ENCODE results near the gene ZNF76. TPM values are rescaled to one million over a fixed set of nuclear protein-coding genes. Genes with fewer than 3 reads are reported as not detected.
A peak's percentile ranks its signal among the peaks of the same experiment; 100 is the strongest.

Gene ZNF76
- total and polyA plus RNA-seq, 9 of the 15 experiments (the other 6 are each of a cell fraction or from before 2014, with no cell fraction given): 1.2 to 17.8 (median 10.7) TPM

- peak; percentile 26 for TF ChIP-seq SP2 (IDR thresholded peaks at IDR 0.05; ENCODE audit: extremely low read depth, low read depth, low read length, poor library complexity, severe bottlenecking)
- TF ChIP-seq GTF2E2 (tag; IDR thresholded peaks at IDR 0.05): no peak
- no peak for TF ChIP-seq ZNF184 (CRISPR knock-in tag; IDR thresholded peaks at IDR 0.05)
- peak; percentile 75 for TF ChIP-seq CXXC5 (CRISPR knock-in tag; IDR thresholded peaks at IDR 0.05)
- TF ChIP-seq BRD9 (IDR thresholded peaks at IDR 0.05; ENCODE audit: low read depth, partially characterized antibody): peak; percentile 60
- peak; percentile 99 for TF ChIP-seq DEAF1 (CRISPR knock-in tag; IDR thresholded peaks at IDR 0.05)
- TF ChIP-seq MCM7 (IDR thresholded peaks at IDR 0.05): no peak
- no peak for TF ChIP-seq ZNF354B (CRISPR knock-in tag; IDR thresholded peaks at IDR 0.05)
- TF ChIP-seq ZNF146 (CRISPR knock-in tag; IDR thresholded peaks at IDR 0.05; ENCODE audit: unreplicated experiment): no peak
- peak; percentile 97 to 99 (median 99) for TF ChIP-seq CTCF (IDR thresholded peaks at IDR 0.05 in 2 of 3, conservative IDR thresholded peaks at IDR 0.05 in 1 of 3; ENCODE audit: insufficient read depth in 2 of 3, low read depth in 1 of 3, low read length in 3 of 3)
- no peak for TF ChIP-seq TARDBP (IDR thresholded peaks at IDR 0.05)
- no peak for TF ChIP-seq SFPQ (IDR thresholded peaks at IDR 0.05; ENCODE audit: low read depth, low read length)
- TF ChIP-seq IRF2 (CRISPR knock-in tag; IDR thresholded peaks at IDR 0.05): no peak
- no peak for TF ChIP-seq PBX2 (CRISPR knock-in tag; IDR thresholded peaks at IDR 0.05; ENCODE audit: low read depth)
- TF ChIP-seq PBX2 (tag; conservative IDR thresholded peaks at IDR 0.05; ENCODE audit: low read depth): no peak
- TF ChIP-seq ZBTB17 (CRISPR knock-in tag; IDR thresholded peaks at IDR 0.05): peak; percentile 48; the same call in 1 of the 2 replicates
- no peak for TF ChIP-seq DMBX1 (CRISPR knock-in tag; IDR thresholded peaks at IDR 0.05; ENCODE audit: borderline replicate concordance)
- no peak for TF ChIP-seq HIVEP1 (CRISPR knock-in tag; IDR thresholded peaks at IDR 0.05)
- no peak for TF ChIP-seq CSDE1 (IDR thresholded peaks at IDR 0.05)
Observed at GRCh38 chr6:35297601-35298481, 38.3 kb downstream of the ZNF76 start, which contains the start of gene DEF6 (continued).

Data from K562 (cell line).